Measurements from ENCODE around the gene ARL14.

ARL14 gene

GRCh38 chr3:160676547-160677303 lies at the start of gene ARL14:
Gene ARL14 (plus strand): TSS chr3:160677160. CDS start chr3:160677347, 187 bp downstream.
- no peak for DNase-seq

GRCh38 chr3:160629491-160629890 lies 47.5 kb upstream of the ARL14 start:
- DNase-seq, result no peak

- no peak for DNase-seq
Measured at GRCh38 chr3:160633361-160634083, 43.4 kb upstream of the ARL14 start.

GRCh38 chr3:160635213-160635612 lies 41.7 kb upstream of the ARL14 start:
- no peak for DNase-seq

- DNase-seq, result no peak
Measured at GRCh38 chr3:160637086-160637485, 39.9 kb upstream of the ARL14 start.

GRCh38 chr3:160638184-160638583 lies 38.8 kb upstream of the ARL14 start:
- DNase-seq, result no peak

- DNase-seq, result no peak
Measured at GRCh38 chr3:160641665-160642309, 35.2 kb upstream of the ARL14 start.

GRCh38 chr3:160643994-160644393 lies 33.0 kb upstream of the ARL14 start:
- no peak for DNase-seq

GRCh38 chr3:160644491-160644890 lies 32.5 kb upstream of the ARL14 start:
- DNase-seq, result no peak

GRCh38 chr3:160648701-160649100 lies 28.3 kb upstream of the ARL14 start:
- no peak for DNase-seq

- no peak for DNase-seq
Measured at GRCh38 chr3:160649596-160649995, 27.4 kb upstream of the ARL14 start.

- no peak for DNase-seq
Measured at GRCh38 chr3:160653512-160653911, 23.4 kb upstream of the ARL14 start.

GRCh38 chr3:160660902-160661301 lies 16.1 kb upstream of the ARL14 start:
- DNase-seq, result no peak

GRCh38 chr3:160661660-160662059 lies 15.3 kb upstream of the ARL14 start:
- DNase-seq, result no peak

GRCh38 chr3:160665231-160665630 lies 11.7 kb upstream of the ARL14 start:
- no peak for DNase-seq

GRCh38 chr3:160665784-160666526 lies 11.0 kb upstream of the ARL14 start:
- no peak for DNase-seq

GRCh38 chr3:160667452-160667851 lies 9.5 kb upstream of the ARL14 start:
- DNase-seq, result no peak

- DNase-seq, result no peak
Measured at GRCh38 chr3:160668454-160668853, 8.5 kb upstream of the ARL14 start.

GRCh38 chr3:160671231-160671630 lies 5.7 kb upstream of the ARL14 start:
- DNase-seq, result no peak

GRCh38 chr3:160671995-160672394 lies 5.0 kb upstream of the ARL14 start:
- no peak for DNase-seq

GRCh38 chr3:160673188-160673587 lies 3.8 kb upstream of the ARL14 start:
- no peak for DNase-seq

GRCh38 chr3:160675566-160676124 lies 1.3 kb upstream of the ARL14 start:
- no peak for DNase-seq

- DNase-seq, result no peak
Measured at GRCh38 chr3:160677459-160677881, 510 bp downstream of the ARL14 start.

All from SHP77 treated with DMSO at 0.1 percent for 48 hours (cell line).